GM12873 (cell line): ENCODE measurements around the gene MGAT2.

Experiments used
- CTCF ChIP-seq: IDR thresholded peaks from 2 replicates; pipeline ENCODE4 v1.5.1; 2012; ENCODE audit warnings: low read depth, mild to moderate bottlenecking, moderate library complexity, low read length, control low read depth; ENCODE audit not compliant: insufficient read depth; ENCODE audit errors: missing control alignments

The MGAT2 gene

GRCh38 chr14:49653508-49653907 is 32.9 kb downstream of the MGAT2 start:
- no peak for TF ChIP-seq CTCF

GRCh38 chr14:49654511-49654910 is 33.9 kb downstream of the MGAT2 start:
- TF ChIP-seq CTCF, result no peak

- no peak for TF ChIP-seq CTCF
Observed at GRCh38 chr14:49659526-49660455, 39.2 kb downstream of the MGAT2 start.

- TF ChIP-seq CTCF, result no peak
Observed at GRCh38 chr14:49670475-49670874, 49.9 kb downstream of the MGAT2 start.
